Measurements from ENCODE around the gene MCF2L. TPM values are rescaled to one million over a fixed set of nuclear protein-coding genes. Genes with fewer than 3 reads are reported as not detected.
"Not testable (repeated sequence)": the region's sequence is repeated elsewhere in the genome, so short reads cannot be mapped to it uniquely, and the experiment has no call there.

Gene MCF2L
- polyA plus RNA-seq, 1 donor, result 29.2 TPM

- DNase-seq, result not testable (repeated sequence)
Measured at GRCh38 chr13:113112475-113112874, 143.5 kb downstream of the MCF2L start.

DNA sequence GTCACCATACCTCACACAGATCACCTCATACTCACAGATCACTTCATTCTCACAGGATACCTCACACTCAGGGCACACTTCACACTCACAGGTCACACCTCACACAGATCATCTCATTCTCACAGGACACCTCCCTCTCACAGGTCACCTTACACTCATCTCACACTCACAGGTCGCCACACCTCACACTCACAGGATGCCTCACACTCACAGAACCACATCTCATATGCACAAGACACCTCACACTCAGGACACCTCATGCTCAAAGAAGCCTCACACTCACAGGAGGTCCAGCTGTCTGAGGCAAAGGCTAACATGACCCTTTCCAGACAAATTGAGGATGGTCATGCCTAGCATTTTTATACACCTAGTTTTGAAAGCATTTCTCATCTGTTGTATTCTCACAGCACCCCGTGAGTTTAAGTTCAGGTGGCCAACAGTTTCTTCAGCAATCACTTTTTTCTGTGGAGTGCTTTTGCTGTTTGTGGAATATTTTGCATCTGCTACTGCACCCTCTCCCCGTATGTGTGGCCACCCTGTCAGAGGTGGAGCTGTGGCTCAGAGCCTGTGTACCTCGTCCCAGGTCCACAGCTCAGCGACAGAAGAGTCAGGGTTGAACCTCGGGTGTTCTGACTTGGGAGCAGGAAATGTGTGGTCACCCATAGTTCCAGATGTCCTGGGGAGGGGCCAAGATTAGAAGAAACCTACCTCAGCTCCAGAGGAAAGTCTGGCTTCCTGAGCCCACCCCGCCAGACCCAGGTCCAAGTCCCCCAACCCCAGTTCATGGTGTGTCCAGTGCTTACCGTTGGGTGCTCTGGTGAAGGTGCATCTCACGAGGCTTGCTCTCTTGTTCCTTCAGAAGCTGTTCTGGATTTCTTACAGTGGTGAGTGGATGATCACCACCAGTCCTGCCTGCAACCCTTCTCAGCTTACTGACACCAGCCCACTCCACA lies 144.2 kb downstream of the MCF2L start:
- no peak for DNase-seq

DNA sequence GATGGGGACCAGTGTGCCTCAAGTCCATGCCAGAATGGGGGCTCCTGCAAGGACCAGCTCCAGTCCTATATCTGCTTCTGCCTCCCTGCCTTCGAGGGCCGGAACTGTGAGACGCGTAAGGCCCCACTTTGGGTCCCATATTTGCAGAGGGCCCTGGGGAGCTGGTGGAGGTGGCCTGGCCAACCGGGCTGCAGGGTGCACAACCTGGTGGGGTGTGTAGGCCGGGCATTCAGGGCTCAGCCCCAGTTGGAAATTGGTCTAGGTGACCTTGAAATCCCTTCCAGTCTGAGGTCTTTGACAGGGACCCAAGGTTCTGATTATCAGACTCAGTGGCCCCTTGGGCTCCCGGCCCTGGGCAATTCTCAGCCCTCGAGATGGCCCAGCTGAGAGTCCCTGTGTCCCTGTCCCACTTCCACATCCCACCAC lies 144.8 kb downstream of the MCF2L start:
- no peak for DNase-seq

GRCh38 chr13:113114511-113115362 lies 145.7 kb downstream of the MCF2L start:
- DNase-seq, result no peak

DNA sequence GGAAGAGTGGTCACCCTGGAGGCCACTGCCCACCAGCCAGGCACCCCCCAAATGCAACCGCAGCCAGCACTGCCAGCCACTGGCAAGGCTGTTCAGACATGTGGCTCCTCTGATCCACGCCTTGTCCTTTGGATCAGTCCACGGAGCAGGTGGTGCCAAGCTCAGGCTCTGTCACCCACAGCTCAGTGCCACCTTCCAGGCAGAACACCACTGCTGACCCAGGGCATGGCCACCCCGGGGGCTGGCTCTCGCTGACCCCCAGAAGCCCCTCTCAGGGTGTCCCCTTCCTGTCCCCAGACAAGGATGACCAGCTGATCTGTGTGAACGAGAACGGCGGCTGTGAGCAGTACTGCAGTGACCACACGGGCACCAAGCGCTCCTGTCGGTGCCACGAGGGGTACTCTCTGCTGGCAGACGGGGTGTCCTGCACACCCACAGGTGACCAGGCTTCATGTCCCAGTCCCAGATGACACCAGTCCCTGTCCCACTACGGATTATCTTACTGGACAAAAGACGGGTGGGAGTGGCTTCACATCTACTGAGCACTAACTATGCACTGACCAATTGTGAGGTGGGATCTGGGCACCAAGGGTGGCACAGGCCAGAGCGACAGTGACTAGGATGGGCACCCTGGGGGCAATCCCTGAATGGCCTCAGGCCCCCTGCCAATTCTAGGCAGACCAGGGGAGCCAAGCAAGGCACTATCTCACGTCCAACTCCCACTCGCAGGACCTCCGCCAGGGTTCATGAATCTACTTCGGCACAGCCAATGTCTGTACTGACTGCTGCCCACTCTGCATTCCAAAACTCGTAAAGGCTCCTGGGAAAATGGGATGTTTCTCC lies 146.6 kb downstream of the MCF2L start:
- DNase-seq, result no peak

- DNase-seq, result no peak
Measured at GRCh38 chr13:113116206-113116800, 147.3 kb downstream of the MCF2L start.

GRCh38 chr13:113116871-113117271 lies 147.9 kb downstream of the MCF2L start:
- DNase-seq, result no peak

- no peak for DNase-seq
Measured at GRCh38 chr13:113117335-113117872, 148.4 kb downstream of the MCF2L start.

DNA sequence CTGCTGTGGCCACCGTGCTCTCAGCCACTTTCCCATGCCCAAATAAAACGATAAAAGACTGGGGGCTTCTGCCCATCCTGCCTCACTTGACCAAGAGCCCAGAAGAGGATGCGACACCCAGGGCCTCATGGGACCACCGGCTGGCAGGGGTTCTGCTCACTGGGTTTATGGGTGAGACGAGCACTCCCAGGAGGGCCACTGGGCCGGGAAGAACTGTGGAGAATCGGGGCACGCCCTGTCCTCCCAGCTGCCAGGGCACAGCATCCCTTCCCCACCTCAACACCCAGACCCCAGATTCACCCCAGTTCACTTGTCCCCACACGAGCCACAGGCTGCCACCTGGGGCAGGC lies 148.9 kb downstream of the MCF2L start:
- no peak for DNase-seq

GRCh38 chr13:113118261-113119021 lies 149.4 kb downstream of the MCF2L start:
- no peak for DNase-seq

DNA sequence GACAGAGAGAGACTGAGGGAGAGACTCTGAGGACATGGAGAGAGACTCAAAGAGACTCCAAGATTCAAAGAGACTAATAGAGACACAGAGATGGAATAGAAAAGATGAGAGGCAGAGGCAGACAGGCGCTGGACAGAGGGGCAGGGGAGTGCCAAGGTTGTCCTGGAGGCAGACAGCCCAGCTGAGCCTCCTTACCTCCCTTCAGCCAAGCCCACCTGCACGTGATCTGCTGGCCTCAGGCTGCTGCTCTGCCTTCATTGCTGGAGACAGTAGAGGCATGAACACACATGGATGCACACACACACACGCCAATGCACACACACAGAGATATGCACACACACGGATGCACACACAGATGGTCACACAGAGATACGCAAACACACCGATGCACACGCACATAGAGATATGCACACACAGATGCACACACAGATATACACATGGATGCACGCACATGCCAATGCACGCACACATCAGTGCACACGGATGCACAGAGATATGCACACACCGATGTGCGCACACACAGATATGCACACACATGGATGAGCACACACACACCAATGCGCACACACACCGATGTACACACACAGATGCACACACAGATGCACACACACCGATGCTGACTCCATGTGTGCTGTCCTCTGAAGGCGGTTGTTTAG lies 150.3 kb downstream of the MCF2L start:
- DNase-seq, result no peak

DNA sequence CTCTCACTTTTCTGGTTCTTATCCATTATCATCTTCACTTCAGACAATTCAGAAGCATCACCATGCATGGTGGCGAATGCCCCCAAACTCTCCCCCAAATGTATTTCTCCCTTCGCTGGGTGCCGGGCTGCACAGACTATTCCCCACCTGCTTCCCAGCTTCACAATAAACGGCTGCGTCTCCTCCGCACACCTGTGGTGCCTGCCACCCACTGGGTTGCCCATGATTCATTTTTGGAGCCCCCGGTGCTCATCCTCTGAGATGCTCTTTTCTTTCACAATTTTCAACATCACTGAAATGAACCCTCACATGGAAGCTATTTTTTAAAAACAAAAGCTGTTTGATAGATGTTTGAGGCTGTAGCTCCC lies 150.8 kb downstream of the MCF2L start:
- DNase-seq, result no peak

- DNase-seq, result no peak
Measured at GRCh38 chr13:113120300-113121182, 151.5 kb downstream of the MCF2L start.

DNA sequence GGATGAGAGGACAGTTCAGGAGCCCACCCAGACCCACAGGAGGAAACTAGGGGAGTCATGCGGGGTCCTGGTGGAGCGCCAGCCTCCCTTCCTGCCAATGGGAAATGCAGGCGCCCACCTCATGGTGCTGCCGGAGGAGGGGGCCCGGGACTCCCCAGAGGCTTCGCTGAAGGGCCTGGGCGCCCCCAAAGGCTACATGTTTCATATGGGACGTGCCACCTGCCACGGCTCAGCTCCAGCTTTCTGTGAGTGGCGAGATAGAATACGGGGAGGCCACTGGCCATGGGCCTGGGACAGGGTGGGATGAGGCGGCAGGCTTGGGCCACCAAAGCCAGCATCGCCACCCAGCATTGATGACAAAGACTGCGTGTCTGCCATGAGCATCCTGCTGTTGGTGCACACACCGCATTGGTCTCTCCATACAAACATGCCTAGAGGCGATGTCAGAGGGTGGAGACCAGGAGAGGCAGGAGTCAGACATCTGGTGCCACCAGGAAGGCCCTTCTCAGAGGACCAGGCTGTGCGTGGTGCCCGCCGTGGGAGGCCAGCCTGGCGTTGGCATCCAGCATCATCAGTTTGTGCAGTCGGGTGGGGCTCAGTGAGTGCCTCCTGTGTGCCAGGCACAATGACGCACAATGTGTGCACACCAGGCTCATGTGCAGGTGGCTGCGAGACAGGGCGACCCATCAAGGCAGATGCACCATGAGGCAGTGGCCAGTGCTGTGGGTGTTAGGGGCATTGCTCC lies 152.3 kb downstream of the MCF2L start:
- no peak for DNase-seq

GRCh38 chr13:113121928-113122471 lies 153.0 kb downstream of the MCF2L start:
- DNase-seq, result no peak

DNA sequence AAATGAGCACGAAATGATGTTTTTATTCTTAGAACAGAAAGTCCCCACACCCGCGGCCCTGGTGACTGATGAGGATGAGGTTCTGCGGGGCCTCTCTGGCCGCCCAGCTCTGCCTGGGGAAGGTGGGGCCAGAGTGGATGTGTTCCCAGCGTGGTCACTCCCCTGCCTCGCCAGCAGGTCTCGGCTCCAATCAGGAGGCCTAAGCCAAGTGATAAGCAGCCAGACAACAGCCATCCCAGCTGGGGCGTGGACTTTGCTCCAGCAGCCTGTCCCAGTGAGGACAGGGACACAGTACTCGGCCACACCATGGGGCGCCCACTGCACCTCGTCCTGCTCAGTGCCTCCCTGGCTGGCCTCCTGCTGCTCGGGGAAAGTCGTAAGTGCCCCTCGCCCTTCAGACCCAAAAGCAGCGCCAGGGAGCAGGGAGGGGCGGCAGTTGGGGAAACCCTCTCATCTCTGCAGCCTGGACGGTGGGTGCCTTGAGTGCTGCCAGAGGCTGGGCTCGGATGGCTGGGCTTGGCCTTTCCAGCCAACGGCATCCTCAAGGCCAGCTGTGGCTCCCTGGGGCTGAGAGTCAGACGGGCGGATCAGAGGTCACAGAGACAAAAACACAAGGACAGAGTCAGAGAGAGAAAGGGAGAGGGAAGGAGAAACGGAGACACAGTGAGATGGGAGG lies 153.7 kb downstream of the MCF2L start, which contains the start of gene F10:
F10 (plus strand) TSS at position 250 of the 676 bp plus-strand sequence; CDS start at position 307, 57 bp downstream.
- no peak for DNase-seq
